Gastrocnemius medialis (tissue), 4 donors: ENCODE measurements around the gene KCP.

Source experiments
- CTCF ChIP-seq, 5 experiments: fragments of 450-650 bp in 3 of 5; fragments of 200-600 bp in 2 of 5; sonication (generic) in 2 of 5; IDR thresholded peaks in 4 of 5; conservative IDR thresholded peaks in 1 of 5; 1 replicate in 4 of 5; 2 replicates in 1 of 5; pipeline ENCODE4 v1.5.1; 2016 to 2019; ENCODE audit warnings: antibody characterized with exemption in 5 of 5, mild to moderate bottlenecking in 3 of 5, moderate library complexity in 3 of 5
- POLR2A ChIP-seq, 2 donors: fragments of 450-650 bp; IDR thresholded peaks; one replicate each; pipeline ENCODE4 v1.6.1; 2017; ENCODE audit warnings: antibody characterized with exemption in 2 of 2, mild to moderate bottlenecking in 2 of 2, moderate library complexity in 2 of 2

GRCh38 chr7:128916643-128916915, 6.1 kb upstream of the KCP start:
- TF ChIP-seq CTCF (IDR thresholded peaks at IDR 0.05 in 4 of 5, conservative IDR thresholded peaks at IDR 0.05 in 1 of 5) (no peak), POLR2A (IDR thresholded peaks at IDR 0.05) (no peak)
